Osteoblast (primary cell): ENCODE data around the gene PSMA5. TPM values are rescaled to one million over a fixed set of nuclear protein-coding genes. Genes with fewer than 3 reads are reported as not detected.
A peak's percentile ranks its signal among the peaks of the same experiment; 100 is the strongest.

Experiments used
- DNase-seq: peaks from one replicate; pipeline ENCODE4 v3.0.0; 2011; ENCODE audit warnings: low spot score, mixed read lengths; ENCODE audit not compliant: insufficient read length; ENCODE audit errors: missing footprints
- H2AFZ ChIP-seq: 2 replicates; pipeline ENCODE4 v1.6.0; 2011; ENCODE audit warnings: mild to moderate bottlenecking, low read length
- H3K27ac ChIP-seq: 2 replicates; pipeline ENCODE4 v1.5.1; 2011; ENCODE audit warnings: mild to moderate bottlenecking, low read depth, low read length, moderate library complexity
- H3K27me3 ChIP-seq: 2 replicates; pipeline ENCODE4 v1.6.0; 2012; ENCODE audit warnings: mild to moderate bottlenecking, control low read depth, inconsistent platforms, low read length, moderate library complexity; ENCODE audit not compliant: insufficient read depth
- H3K36me3 ChIP-seq: 2 replicates; pipeline ENCODE4 v1.5.1; 2011; ENCODE audit warnings: mild to moderate bottlenecking, low read length, control low read depth, moderate library complexity; ENCODE audit not compliant: insufficient read depth
- H3K4me1 ChIP-seq: 2 replicates; pipeline ENCODE4 v1.5.1; 2011; ENCODE audit warnings: mild to moderate bottlenecking, low read length, control low read depth, moderate library complexity; ENCODE audit not compliant: insufficient read depth
- H3K4me2 ChIP-seq: 2 replicates; pipeline ENCODE4 v1.6.0; 2011; ENCODE audit warnings: mild to moderate bottlenecking, low read length; ENCODE audit not compliant: insufficient read depth
- H3K4me3 ChIP-seq: fragments of 200-600 bp; sonication (generic); 3 replicates; pipeline ENCODE4 v1.5.1; 2012; ENCODE audit warnings: mild to moderate bottlenecking, low read length, inconsistent platforms; ENCODE audit not compliant: insufficient read depth
- H3K79me2 ChIP-seq: 2 replicates; pipeline ENCODE4 v1.6.0; 2012; ENCODE audit warnings: mild to moderate bottlenecking, low read length, control low read depth, inconsistent platforms; ENCODE audit not compliant: insufficient read depth
- H3K9me3 ChIP-seq: 2 replicates; pipeline ENCODE4 v1.5.1; 2011; ENCODE audit warnings: low read depth, low read length, control low read depth
- H4K20me1 ChIP-seq: 2 replicates; pipeline ENCODE4 v1.6.0; 2012; ENCODE audit warnings: mild to moderate bottlenecking, low read length, control low read depth; ENCODE audit not compliant: insufficient read depth
- CTCF ChIP-seq: IDR thresholded peaks from 2 replicates; pipeline ENCODE4 v1.5.1; 2011; ENCODE audit warnings: mild to moderate bottlenecking, low read depth, low read length, moderate library complexity; ENCODE audit errors: extremely low read depth
- total RNA-seq: library from RNA; depleted of rRNA; stranded (reverse); fragments of >200 nt; gene quantifications from 2 replicates; pipeline ENCODE4 v1.2.3, GENCODE V29; 2012

PSMA5 gene
- total RNA-seq, 1 donor: 45.6 TPM

- no peaks in the 10 kb centered on the region for H4K20me1 ChIP-seq
- H3K27ac ChIP-seq: no peak overlapping the region
- H2AFZ ChIP-seq: no peak overlapping the region
- H3K27me3 ChIP-seq: peaks cover 13% of the 10 kb centered on the region
- H3K4me2 ChIP-seq: no peak overlapping the region
- no peaks in the 10 kb centered on the region for H3K36me3 ChIP-seq
- H3K4me1 ChIP-seq: peaks cover 11% of the 10 kb centered on the region
- DNase-seq: no peak
- no peaks in the 10 kb centered on the region for H3K79me2 ChIP-seq
- no peak overlapping the region for H3K4me3 ChIP-seq
- no peaks in the 10 kb centered on the region for H3K9me3 ChIP-seq
- no peak for TF ChIP-seq CTCF
Observed at GRCh38 chr1:109443476-109443875, 17.2 kb upstream of the PSMA5 start.

GRCh38 chr1:109441069-109441468, 14.8 kb upstream of the PSMA5 start:
- Histone ChIP-seq H2AFZ (peak overlapping the region; percentile 24), H4K20me1 (no peaks in the 10 kb centered on the region), H3K27me3 (peaks cover 8% of the 10 kb centered on the region), H3K4me3 (no peak overlapping the region), H3K79me2 (no peaks in the 10 kb centered on the region), H3K4me1 (peaks cover 16% of the 10 kb centered on the region), H3K27ac (no peak overlapping the region), H3K4me2 (no peak overlapping the region), H3K9me3 (no peaks in the 10 kb centered on the region), H3K36me3 (no peaks in the 10 kb centered on the region)
- no peak for TF ChIP-seq CTCF
- DNase-seq: no peak

- Histone ChIP-seq H3K36me3 (no peaks in the 10 kb centered on the region), H3K79me2 (no peaks in the 10 kb centered on the region), H3K27me3 (peaks cover 2% of the 10 kb centered on the region), H2AFZ (peak overlapping the region; percentile 80), H3K4me3 (no peak overlapping the region), H3K9me3 (no peaks in the 10 kb centered on the region), H3K4me2 (peak overlapping the region; percentile 51), H3K27ac (peak overlapping the region; percentile 84), H4K20me1 (no peaks in the 10 kb centered on the region), H3K4me1 (peaks cover 16% of the 10 kb centered on the region)
- DNase-seq: peak; percentile 94
- no peak for TF ChIP-seq CTCF
Observed at GRCh38 chr1:109438798-109439297, 12.6 kb upstream of the PSMA5 start.

GRCh38 chr1:109434484-109434883, 8.2 kb upstream of the PSMA5 start:
- Histone ChIP-seq H4K20me1 (no peaks in the 10 kb centered on the region), H3K9me3 (no peaks in the 10 kb centered on the region), H3K79me2 (no peaks in the 10 kb centered on the region), H3K27me3 (no peaks in the 10 kb centered on the region), H3K27ac (no peak overlapping the region), H3K4me2 (no peak overlapping the region), H3K36me3 (no peaks in the 10 kb centered on the region), H2AFZ (no peak overlapping the region), H3K4me3 (no peak overlapping the region), H3K4me1 (peaks cover 15% of the 10 kb centered on the region)
- TF ChIP-seq CTCF: no peak
- DNase-seq: no peak
